HL-60 (cell line): ENCODE results near the gene RSPH1.

Experiments
- CTCF ChIP-seq: IDR thresholded peaks from one replicate; pipeline ENCODE4 v1.5.1; 2011; ENCODE audit warnings: low read length, control low read depth, inconsistent platforms; ENCODE audit not compliant: insufficient read depth
- GABPA ChIP-seq: IDR thresholded peaks from 2 replicates; pipeline ENCODE4 v1.6.1; 2012; ENCODE audit warnings: low read depth
- POLR2AphosphoS5 ChIP-seq: IDR thresholded peaks from 2 replicates; pipeline ENCODE4 v1.6.1; 2012; ENCODE audit warnings: low read depth
- TF ChIP-seq, protein P1 (sequence below): IDR thresholded peaks from 2 replicates; pipeline ENCODE4 v1.6.1; 2012; ENCODE audit warnings: low read depth; ENCODE audit not compliant: insufficient replicate concordance

DNA sequence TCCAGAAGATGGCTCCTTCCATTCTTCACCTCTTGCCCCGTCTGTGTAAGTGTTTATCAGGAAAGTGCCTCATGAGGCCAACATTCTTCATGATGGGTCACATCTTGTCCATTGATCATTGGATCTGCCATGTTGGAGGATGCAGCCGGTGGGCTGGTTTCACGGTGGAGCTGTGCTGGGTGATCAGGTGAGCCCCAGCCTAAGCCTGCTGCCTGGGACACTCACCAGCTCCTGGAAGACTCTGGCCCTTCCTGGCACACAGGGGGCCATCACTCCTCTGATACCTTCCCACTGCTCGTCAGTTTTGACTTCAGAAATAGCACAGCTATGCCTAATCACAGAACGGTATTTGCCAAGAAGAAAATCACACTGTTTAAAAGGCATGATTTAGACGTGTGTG, 54.1 kb downstream of the RSPH1 start:
- no peak for TF ChIP-seq CTCF
- TF ChIP-seq GABPA, result no peak
- TF ChIP-seq, protein P1, sequence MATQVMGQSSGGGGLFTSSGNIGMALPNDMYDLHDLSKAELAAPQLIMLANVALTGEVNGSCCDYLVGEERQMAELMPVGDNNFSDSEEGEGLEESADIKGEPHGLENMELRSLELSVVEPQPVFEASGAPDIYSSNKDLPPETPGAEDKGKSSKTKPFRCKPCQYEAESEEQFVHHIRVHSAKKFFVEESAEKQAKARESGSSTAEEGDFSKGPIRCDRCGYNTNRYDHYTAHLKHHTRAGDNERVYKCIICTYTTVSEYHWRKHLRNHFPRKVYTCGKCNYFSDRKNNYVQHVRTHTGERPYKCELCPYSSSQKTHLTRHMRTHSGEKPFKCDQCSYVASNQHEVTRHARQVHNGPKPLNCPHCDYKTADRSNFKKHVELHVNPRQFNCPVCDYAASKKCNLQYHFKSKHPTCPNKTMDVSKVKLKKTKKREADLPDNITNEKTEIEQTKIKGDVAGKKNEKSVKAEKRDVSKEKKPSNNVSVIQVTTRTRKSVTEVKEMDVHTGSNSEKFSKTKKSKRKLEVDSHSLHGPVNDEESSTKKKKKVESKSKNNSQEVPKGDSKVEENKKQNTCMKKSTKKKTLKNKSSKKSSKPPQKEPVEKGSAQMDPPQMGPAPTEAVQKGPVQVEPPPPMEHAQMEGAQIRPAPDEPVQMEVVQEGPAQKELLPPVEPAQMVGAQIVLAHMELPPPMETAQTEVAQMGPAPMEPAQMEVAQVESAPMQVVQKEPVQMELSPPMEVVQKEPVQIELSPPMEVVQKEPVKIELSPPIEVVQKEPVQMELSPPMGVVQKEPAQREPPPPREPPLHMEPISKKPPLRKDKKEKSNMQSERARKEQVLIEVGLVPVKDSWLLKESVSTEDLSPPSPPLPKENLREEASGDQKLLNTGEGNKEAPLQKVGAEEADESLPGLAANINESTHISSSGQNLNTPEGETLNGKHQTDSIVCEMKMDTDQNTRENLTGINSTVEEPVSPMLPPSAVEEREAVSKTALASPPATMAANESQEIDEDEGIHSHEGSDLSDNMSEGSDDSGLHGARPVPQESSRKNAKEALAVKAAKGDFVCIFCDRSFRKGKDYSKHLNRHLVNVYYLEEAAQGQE, result no peak
- TF ChIP-seq POLR2AphosphoS5, result no peak
